ENCODE results near the gene HAPSTR1. TPM values are rescaled to one million over a fixed set of nuclear protein-coding genes. Genes with fewer than 3 reads are reported as not detected.

Gene HAPSTR1
- total and polyA plus RNA-seq, 2 of the 8 experiments (the other 6 are each of a cell fraction or from before 2014, with no cell fraction given), result 11.9 to 66.1 TPM

DNA sequence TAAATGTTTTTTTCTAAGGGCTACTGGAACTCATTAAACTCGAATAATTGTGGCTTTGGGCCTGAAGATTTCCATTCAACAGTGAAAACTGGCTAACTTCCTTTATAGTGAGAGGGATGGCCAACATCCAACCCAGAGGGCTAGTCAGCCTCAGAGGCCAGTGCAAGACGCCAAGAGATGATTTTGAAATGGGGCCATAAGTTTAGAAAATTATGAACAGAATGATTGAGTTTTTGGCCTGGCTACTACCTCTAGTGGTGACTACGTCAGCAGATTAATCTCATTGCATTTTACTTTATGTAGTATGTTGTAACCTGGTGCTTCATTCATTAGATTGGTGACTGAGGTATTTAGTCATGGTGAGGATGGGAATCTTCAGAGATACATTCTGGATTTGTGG lies 28.4 kb downstream of the HAPSTR1 start:
- Histone ChIP-seq H3K4me2 (ENCODE audit: insufficient read depth in 1 of 2, low read depth in 2 of 2, low read length in 2 of 2) (no peak overlapping the region), H3K14ac (ENCODE audit: insufficient read length) (no peak overlapping the region), H4K91ac (replicated peaks; ENCODE audit: insufficient read length, low read length) (no peak overlapping the region), H4K5ac (ENCODE audit: insufficient read length, low read depth, low read length) (no peak overlapping the region), H3K9ac (replicated peaks in 1 of 4; ENCODE audit: extremely low read depth in 1 of 4, low read depth in 3 of 4, low read length in 3 of 4) (no peak overlapping the region), H3K4me3 (ENCODE audit: extremely low read depth in 1 of 4, insufficient read depth in 2 of 4, low read depth in 3 of 4, low read length in 4 of 4) (no peak overlapping the region), H3K27ac (ENCODE audit: low read depth, low read length) (no peak overlapping the region), H3K18ac (ENCODE audit: extremely low read depth, low read length) (no peak overlapping the region), H4K8ac (ENCODE audit: extremely low read depth, insufficient read depth, low read length) (no peak overlapping the region), H2BK5ac (ENCODE audit: low read depth, low read length) (no peak overlapping the region), H2BK15ac (ENCODE audit: low read length) (no peak overlapping the region), H3K27me3 (replicated peaks in 1 of 4; ENCODE audit: control insufficient read depth in 3 of 4, extremely low read depth in 1 of 4, insufficient read depth in 3 of 4, low read length in 3 of 4) (no peaks in the 10 kb centered on the region), H3K36me3 (ENCODE audit: control insufficient read depth in 2 of 4, insufficient read depth in 4 of 4, low read length in 3 of 4) (peaks cover 2 to 42% (median 16%) of the 10 kb centered on the region in 4 experiments; a peak in 5 of 8 replicates), H3K23ac (ENCODE audit: insufficient read length) (no peak overlapping the region), H2BK120ac (replicated peaks; ENCODE audit: low read depth, low read length) (no peak overlapping the region), H3K4ac (replicated peaks; ENCODE audit: insufficient read length, low read depth, low read length) (no peak overlapping the region), H2BK20ac (ENCODE audit: low read length) (no peak overlapping the region), H2AFZ (ENCODE audit: low read length) (no peak overlapping the region), H3K79me1 (ENCODE audit: low read depth, low read length) (peaks cover 3% of the 10 kb centered on the region; the same call in 1 of the 2 replicates), H4K20me1 (replicated peaks in 1 of 2; ENCODE audit: control insufficient read depth in 1 of 2, insufficient read depth in 2 of 2, low read length in 2 of 2) (peaks cover 7 to 33% of the 10 kb centered on the region in 2 experiments), H3K4me1 (replicated peaks in 1 of 4; ENCODE audit: control insufficient read depth in 3 of 4, insufficient read depth in 4 of 4, low read length in 3 of 4) (peaks cover 0 to 5% (median 2%) of the 10 kb centered on the region in 4 experiments; a peak in 4 of 7 replicates), H3K9me3 (ENCODE audit: insufficient read depth in 2 of 2, low read depth in 1 of 2, low read length in 1 of 2) (no peaks in the 10 kb centered on the region), H3K56ac (replicated peaks; ENCODE audit: insufficient read length, low read depth, low read length) (no peak overlapping the region), H2BK12ac (ENCODE audit: low read depth, low read length) (no peak overlapping the region), H2AK5ac (ENCODE audit: low read depth, low read length) (no peak overlapping the region), H3K79me2 (ENCODE audit: control insufficient read depth in 1 of 2, insufficient read depth in 2 of 2, low read length in 2 of 2) (peaks cover 0 to 80% of the 10 kb centered on the region in 2 experiments; a peak in 3 of 4 replicates), H3K23me2 (ENCODE audit: low read depth, low read length) (no peaks in the 10 kb centered on the region)
- POLR2A ChIA-PET (ENCODE audit: partially characterized antibody), result interaction anchor here (0.6 to 1.2 kb wide), 6 partner anchors 8 to 95 kb away, joined by 3 to 5 read pairs (median 3); partner anchors contain the start of gene HAPSTR1
- TF ChIP-seq TCF12 (IDR thresholded peaks at IDR 0.05; ENCODE audit: low read depth, low read length), result no peak
- TF ChIP-seq SIN3A (conservative IDR thresholded peaks at IDR 0.05 in 1 of 2, IDR thresholded peaks at IDR 0.05 in 1 of 2; ENCODE audit: low read depth in 1 of 2, low read length in 2 of 2), result no peak
- TF ChIP-seq BACH1 (IDR thresholded peaks at IDR 0.05; ENCODE audit: low read length), result no peak
- no peak for TF ChIP-seq ZNF274 (IDR thresholded peaks at IDR 0.05; ENCODE audit: borderline replicate concordance, extremely low read depth, low read length)
- TF ChIP-seq TEAD4 (IDR thresholded peaks at IDR 0.05; ENCODE audit: low read depth, low read length), result no peak
- no peak for TF ChIP-seq CTBP2 (IDR thresholded peaks at IDR 0.05; ENCODE audit: borderline replicate concordance, insufficient read depth, insufficient read length, low read length)
- no peak for DNase-seq (ENCODE audit: low read depth in 1 of 2, low spot score in 2 of 2)
- FAIRE-seq, result no peak
- CTCF ChIA-PET (ENCODE audit: partially characterized antibody), result interaction anchor here (0.5 kb wide), 1 partner anchor 51 kb away, joined by 3 read pairs; no protein-coding TSS in a partner anchor
- 85% methylated on average over 3 of the region's 3 CpGs; no CpG with 5 or more reads in 1 of the 2 experiments for WGBS, 2 experiments (ENCODE audit: extremely low coverage in 1 of 2, insufficient coverage in 1 of 2, insufficient read length in 1 of 2, insufficient replicate concordance in 2 of 2, low coverage in 1 of 2, low lambda C conversion rate in 2 of 2, missing lambda C conversion rate in 1 of 2)

Data from H1 (cell line).